Esophagus (tissue), 2 donors: ENCODE measurements around the gene INPP4A. TPM values are rescaled to one million over a fixed set of nuclear protein-coding genes. Genes with fewer than 3 reads are reported as not detected.

ENCODE experiments used
- H3K27ac ChIP-seq, 2 donors: one replicate each; pipeline ENCODE4 v1.5.1; 2013; ENCODE audit warnings: low read depth in 2 of 2, mild to moderate bottlenecking in 2 of 2, inconsistent platforms in 1 of 2, low read length in 1 of 2, moderate library complexity in 1 of 2
- H3K27me3 ChIP-seq, 2 donors: one replicate each; pipeline ENCODE4 v1.6.1; 2013; ENCODE audit warnings: low read length in 2 of 2, control low read depth in 1 of 2, mild to moderate bottlenecking in 1 of 2; ENCODE audit not compliant: insufficient read depth in 2 of 2, control insufficient read depth in 1 of 2
- H3K36me3 ChIP-seq, 2 donors: one replicate each; pipeline ENCODE4 v1.6.1; 2013; ENCODE audit warnings: low read length in 1 of 2; ENCODE audit not compliant: control insufficient read depth in 2 of 2, insufficient read depth in 2 of 2
- H3K4me1 ChIP-seq, 2 donors: one replicate each; pipeline ENCODE4 v1.6.1; 2013; ENCODE audit warnings: low read length in 1 of 2; ENCODE audit not compliant: control insufficient read depth in 2 of 2, insufficient read depth in 2 of 2
- H3K4me3 ChIP-seq, 2 donors: one replicate each; pipeline ENCODE4 v1.5.1; 2013; ENCODE audit warnings: low read length in 2 of 2, mild to moderate bottlenecking in 2 of 2, low read depth in 1 of 2, moderate library complexity in 1 of 2
- H3K9me3 ChIP-seq, 2 donors: one replicate each; pipeline ENCODE4 v1.6.1; 2013; ENCODE audit warnings: mild to moderate bottlenecking in 2 of 2, low read depth in 1 of 2, low read length in 1 of 2, moderate library complexity in 1 of 2; ENCODE audit not compliant: control insufficient read depth in 2 of 2, insufficient read depth in 1 of 2
- WGBS, 2 donors: extraction: QIAGEN DNeasy Blood & Tissue Kit; methylation state at CpG; one replicate each; pipeline ENCODE4 v1.1.7; 2013; 5-methylcytosine and 5-hydroxymethylcytosine counted together
- polyA plus RNA-seq, 2 donors: library from polyadenylated mRNA; stranded (reverse); fragments of 200-250 nt; gene quantifications; one replicate each; pipeline ENCODE4 v1.2.3, GENCODE V29; 2013
- donor health status: healthy with polysubstance abuse.
- donor health status: Bipolar disorder and iron deficiency.

INPP4A gene
- polyA plus RNA-seq, 2 donors: 3.4 to 3.8 TPM

- Histone ChIP-seq H3K27me3 (no peaks in the 10 kb centered on the region), H3K9me3 (no peaks in the 10 kb centered on the region), H3K36me3 (no peaks in the 10 kb centered on the region), H3K4me1 (peaks cover 2 to 8% of the 10 kb centered on the region in 2 donors), H3K27ac (peak overlapping the region; percentile 5 to 16), H3K4me3 (no peak overlapping the region)
- 79 to 80% methylated on average over 12 of the region's 12 CpGs for WGBS, 2 donors
Measured at GRCh38 chr2:98507891-98508708, 63.4 kb downstream of the INPP4A start.

GRCh38 chr2:98508709-98509066 lies 64.0 kb downstream of the INPP4A start:
- Histone ChIP-seq H3K9me3 (no peaks in the 10 kb centered on the region), H3K27me3 (no peaks in the 10 kb centered on the region), H3K4me3 (no peak overlapping the region), H3K27ac (peak overlapping the region in 1 of 2 donors; percentile 16), H3K36me3 (no peaks in the 10 kb centered on the region), H3K4me1 (peaks cover 2 to 5% of the 10 kb centered on the region in 2 donors)
- WGBS, 2 donors: 73% methylated on average over 9 of the region's 9 CpGs

- Histone ChIP-seq H3K4me1 (peaks cover 2 to 3% of the 10 kb centered on the region in 2 donors), H3K4me3 (no peak overlapping the region), H3K36me3 (no peaks in the 10 kb centered on the region), H3K27me3 (no peaks in the 10 kb centered on the region), H3K9me3 (no peaks in the 10 kb centered on the region), H3K27ac (no peak overlapping the region)
- 93 to 94% methylated on average over 7 of the region's 7 CpGs for WGBS, 2 donors
Measured at GRCh38 chr2:98509542-98510321, 65.1 kb downstream of the INPP4A start.

GRCh38 chr2:98510322-98510662 lies 65.6 kb downstream of the INPP4A start:
- peaks cover 2 to 3% of the 10 kb centered on the region in 2 donors for H3K4me1 ChIP-seq
- H3K27ac ChIP-seq: no peak overlapping the region
- 96 to 100% methylated on average over 2 of the region's 2 CpGs for WGBS, 2 donors

GRCh38 chr2:98511981-98512380 lies 67.3 kb downstream of the INPP4A start:
- Histone ChIP-seq H3K9me3 (no peaks in the 10 kb centered on the region), H3K27ac (no peak overlapping the region), H3K36me3 (no peaks in the 10 kb centered on the region), H3K27me3 (no peaks in the 10 kb centered on the region), H3K4me3 (no peak overlapping the region), H3K4me1 (no peaks in the 10 kb centered on the region)
- WGBS, 2 donors: 96 to 97% methylated on average over 3 of the region's 3 CpGs

More at GRCh38 chr2:98510322-98510662, 65.6 kb downstream of the INPP4A start:
- H3K9me3 ChIP-seq: no peaks in the 10 kb centered on the region
- H3K4me3 ChIP-seq: no peak overlapping the region
- no peaks in the 10 kb centered on the region for H3K36me3 ChIP-seq
- H3K27me3 ChIP-seq: no peaks in the 10 kb centered on the region

- H3K36me3 ChIP-seq: no peaks in the 10 kb centered on the region
- no peak overlapping the region for H3K27ac ChIP-seq
- 93 to 96% methylated on average over 5 of the region's 5 CpGs for WGBS, 2 donors
- no peaks in the 10 kb centered on the region for H3K4me1 ChIP-seq
- H3K4me3 ChIP-seq: no peak overlapping the region
- no peaks in the 10 kb centered on the region for H3K27me3 ChIP-seq
- H3K9me3 ChIP-seq: no peaks in the 10 kb centered on the region
Measured at GRCh38 chr2:98512699-98513098, 68.0 kb downstream of the INPP4A start.

- H3K4me3 ChIP-seq: no peak overlapping the region
- WGBS, 2 donors: 94 to 96% methylated on average over 5 of the region's 5 CpGs
- no peaks in the 10 kb centered on the region for H3K9me3 ChIP-seq
- H3K27ac ChIP-seq: no peak overlapping the region
- H3K36me3 ChIP-seq: no peaks in the 10 kb centered on the region
- H3K27me3 ChIP-seq: no peaks in the 10 kb centered on the region
- peaks cover 2 to 4% of the 10 kb centered on the region in 2 donors for H3K4me1 ChIP-seq
Measured at GRCh38 chr2:98514096-98514639, 69.5 kb downstream of the INPP4A start.

- Histone ChIP-seq H3K36me3 (peaks cover 0 to 2% of the 10 kb centered on the region in 2 donors), H3K4me1 (peaks cover 2 to 4% of the 10 kb centered on the region in 2 donors), H3K9me3 (no peaks in the 10 kb centered on the region), H3K27me3 (no peaks in the 10 kb centered on the region), H3K27ac (no peak overlapping the region), H3K4me3 (no peak overlapping the region)
- WGBS, 2 donors: 78 to 82% methylated on average over 4 of the region's 4 CpGs
Measured at GRCh38 chr2:98514879-98515249, 70.2 kb downstream of the INPP4A start.

GRCh38 chr2:98515250-98515991 lies 70.8 kb downstream of the INPP4A start:
- no peaks in the 10 kb centered on the region for H3K9me3 ChIP-seq
- H3K4me3 ChIP-seq: no peak overlapping the region
- H3K36me3 ChIP-seq: peaks cover 0 to 6% of the 10 kb centered on the region in 2 donors
- H3K27ac ChIP-seq: no peak overlapping the region
- 70 to 76% methylated on average over 13 of the region's 13 CpGs for WGBS, 2 donors
- no peaks in the 10 kb centered on the region for H3K27me3 ChIP-seq
- peaks cover 2 to 4% of the 10 kb centered on the region in 2 donors for H3K4me1 ChIP-seq
